OCI-LY3 (cell line): ENCODE measurements around the gene SH3GL2.

Experiments used
- H2AFZ ChIP-seq: fragments of 200-600, 300-600 bp; shearing (Covaris generic); 2 replicates; pipeline ENCODE4 v1.6.0; 2014; ENCODE audit warnings: antibody characterized with exemption, low read depth, low read length
- H3K27ac ChIP-seq: fragments of 200-600, 300-600 bp; sonication (generic); 2 replicates; pipeline ENCODE4 v1.5.1; 2014; ENCODE audit warnings: mild to moderate bottlenecking, low read length, moderate library complexity, mixed read lengths
- H3K27me3 ChIP-seq: fragments of 200-600, 300-600 bp; sonication (generic); 2 replicates; pipeline ENCODE4 v1.6.1; 2014; ENCODE audit warnings: low read depth, low read length, mixed read lengths
- H3K36me3 ChIP-seq: fragments of 200-600, 300-600 bp; sonication (generic); replicated peaks from 2 replicates; pipeline ENCODE3; 2014; ENCODE audit warnings: low read depth, low read length, mixed read lengths
- H3K4me1 ChIP-seq: fragments of 300-600, 200-600 bp; sonication (generic); 2 replicates; pipeline ENCODE4 v1.6.1; 2014; ENCODE audit warnings: low read length, mixed read lengths
- H3K4me2 ChIP-seq: fragments of 200-600, 300-600 bp; sonication (generic); 2 replicates; pipeline ENCODE4 v1.6.1; 2014; ENCODE audit warnings: low read length, mixed read lengths
- H3K4me3 ChIP-seq: fragments of 300-600, 200-600 bp; sonication (generic); 2 replicates; pipeline ENCODE4 v1.5.1; 2014; ENCODE audit warnings: antibody characterized with exemption, mild to moderate bottlenecking, low read length, moderate library complexity
- H3K79me2 ChIP-seq: fragments of 300-600, 200-600 bp; shearing (Covaris generic); 2 replicates; pipeline ENCODE4 v1.6.1; 2014; ENCODE audit warnings: mild to moderate bottlenecking, low read length, mixed read lengths
- H3K9ac ChIP-seq: fragments of 300-600, 200-600 bp; shearing (Covaris generic); 2 replicates; pipeline ENCODE4 v1.6.0; 2014; ENCODE audit warnings: mild to moderate bottlenecking, low read length, moderate library complexity
- H3K9me3 ChIP-seq: fragments of 200-600, 300-600 bp; shearing (Covaris generic); 2 replicates; pipeline ENCODE4 v1.6.1; 2014; ENCODE audit warnings: low read length, mixed read lengths; ENCODE audit not compliant: insufficient read depth
- H4K20me1 ChIP-seq: fragments of 200-600, 300-600 bp; sonication (generic); 2 replicates; pipeline ENCODE4 v1.6.1; 2016; ENCODE audit warnings: low read length, mixed read lengths; ENCODE audit not compliant: insufficient read depth
- CTCF ChIP-seq: fragments of 200-600, 300-600 bp; sonication (generic); IDR thresholded peaks from 2 replicates; pipeline ENCODE4 v1.5.1; 2014; ENCODE audit warnings: antibody characterized with exemption, low read length, low read depth
- EZH2phosphoT487 ChIP-seq: fragments of 200-600 bp; shearing (Covaris generic); IDR thresholded peaks from 2 replicates; pipeline ENCODE4 v1.6.1; 2018; ENCODE audit warnings: antibody characterized with exemption, mixed run types, low read depth

SH3GL2 gene

DNA sequence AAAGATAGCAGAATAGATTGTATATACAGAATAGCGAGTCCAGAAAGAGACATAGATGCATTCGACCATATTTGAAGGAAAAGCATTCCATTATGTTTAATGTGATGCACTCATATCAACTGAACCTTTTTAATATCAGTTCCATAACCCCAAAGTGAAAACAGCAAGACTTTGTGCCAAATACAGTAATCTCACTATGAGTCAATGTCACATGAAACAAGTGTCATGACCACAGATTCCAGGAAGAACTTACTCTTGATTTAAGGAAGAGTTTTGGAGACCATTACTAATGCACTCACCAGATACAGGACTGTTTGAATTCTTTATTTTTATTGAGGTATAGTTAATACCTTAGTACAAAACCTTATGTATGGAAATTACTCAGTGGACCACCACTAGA, 220.5 kb downstream of the SH3GL2 start:
- H3K9me3 ChIP-seq = no peaks in the 10 kb centered on the region
- H2AFZ ChIP-seq = no peak overlapping the region
- no peak overlapping the region for H3K27ac ChIP-seq
- no peaks in the 10 kb centered on the region for H3K4me1 ChIP-seq
- no peak overlapping the region for H3K4me3 ChIP-seq
- no peak overlapping the region for H3K9ac ChIP-seq
- H3K79me2 ChIP-seq = no peaks in the 10 kb centered on the region
- peaks cover 33% of the 10 kb centered on the region for H3K27me3 ChIP-seq
- H4K20me1 ChIP-seq = no peaks in the 10 kb centered on the region
- TF ChIP-seq CTCF (no peak), EZH2phosphoT487 (no peak)
- no peaks in the 10 kb centered on the region for H3K36me3 ChIP-seq
- no peak overlapping the region for H3K4me2 ChIP-seq

- Histone ChIP-seq H3K27ac (no peak overlapping the region), H3K79me2 (no peaks in the 10 kb centered on the region), H3K4me2 (no peak overlapping the region), H3K4me3 (no peak overlapping the region), H3K4me1 (no peaks in the 10 kb centered on the region), H4K20me1 (no peaks in the 10 kb centered on the region), H3K9me3 (no peaks in the 10 kb centered on the region), H3K36me3 (no peaks in the 10 kb centered on the region), H3K27me3 (peaks cover 28% of the 10 kb centered on the region), H3K9ac (no peak overlapping the region), H2AFZ (no peak overlapping the region)
- TF ChIP-seq EZH2phosphoT487 (no peak), CTCF (no peak)
These were observed 221.6 kb downstream of the SH3GL2 start for GRCh38 chr9:17800418-17800817.

- no peak overlapping the region for H3K4me3 ChIP-seq
- H3K9ac ChIP-seq = no peak overlapping the region
- H4K20me1 ChIP-seq = no peaks in the 10 kb centered on the region
- H3K27me3 ChIP-seq = peaks cover 26% of the 10 kb centered on the region
- TF ChIP-seq EZH2phosphoT487 (no peak), CTCF (peak; percentile 55)
- H3K27ac ChIP-seq = no peak overlapping the region
- H3K36me3 ChIP-seq = no peaks in the 10 kb centered on the region
- H3K4me1 ChIP-seq = peaks cover 5% of the 10 kb centered on the region
- H3K4me2 ChIP-seq = no peak overlapping the region
- H3K9me3 ChIP-seq = no peaks in the 10 kb centered on the region
- no peaks in the 10 kb centered on the region for H3K79me2 ChIP-seq
- H2AFZ ChIP-seq = no peak overlapping the region
These were observed 223.5 kb downstream of the SH3GL2 start for GRCh38 chr9:17802249-17802857.

DNA sequence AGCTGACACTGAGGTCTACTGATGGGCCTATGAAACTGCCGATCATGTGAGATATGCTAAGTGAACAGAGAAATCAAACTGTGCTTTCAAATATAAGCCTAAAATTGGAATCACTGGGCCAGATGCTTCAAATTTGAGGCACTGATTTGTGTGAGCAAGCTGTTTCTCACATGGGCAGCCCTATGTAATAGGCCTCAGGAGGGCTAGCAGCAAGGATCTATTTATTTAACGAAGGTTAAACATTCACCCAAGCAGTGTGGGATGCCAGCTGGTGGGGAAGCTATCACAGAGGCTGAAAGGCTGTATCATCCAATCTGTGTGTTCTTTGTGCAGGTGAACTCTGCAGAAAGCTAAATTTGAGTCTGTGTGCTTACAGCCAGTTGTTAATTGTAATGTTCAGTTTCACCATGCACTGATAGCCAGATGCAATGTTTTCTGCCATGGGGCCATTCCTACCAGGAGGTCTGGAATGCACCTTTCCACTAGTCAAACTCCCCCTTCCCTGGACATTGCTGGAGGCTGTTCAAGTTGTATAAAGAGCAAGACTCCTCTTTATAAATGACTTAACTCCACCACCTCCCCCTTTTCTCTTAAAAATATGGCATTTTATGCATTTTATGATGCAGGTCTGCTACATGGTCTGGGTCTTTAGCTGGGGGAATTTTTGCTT, 228.9 kb downstream of the SH3GL2 start:
- TF ChIP-seq CTCF (no peak), EZH2phosphoT487 (no peak)

More for the DNA sequence above, 228.9 kb downstream of the SH3GL2 start:
- Histone ChIP-seq H3K4me2 (peak overlapping the region; percentile 65), H3K36me3 (no peaks in the 10 kb centered on the region), H4K20me1 (0 out of 2 replicates have a peak, but pooled peaks cover 2% of the 10 kb centered on the region), H3K27ac (no peak overlapping the region), H3K9ac (no peak overlapping the region), H2AFZ (no peak overlapping the region), H3K4me1 (peaks cover 16% of the 10 kb centered on the region), H3K9me3 (no peaks in the 10 kb centered on the region), H3K79me2 (no peaks in the 10 kb centered on the region), H3K27me3 (peaks cover 33% of the 10 kb centered on the region), H3K4me3 (0 out of 2 replicates have a peak overlapping the region, but pooled peaks have one; percentile 23)
